ENCODE results near the gene PMM1.

PMM1 gene

DNA sequence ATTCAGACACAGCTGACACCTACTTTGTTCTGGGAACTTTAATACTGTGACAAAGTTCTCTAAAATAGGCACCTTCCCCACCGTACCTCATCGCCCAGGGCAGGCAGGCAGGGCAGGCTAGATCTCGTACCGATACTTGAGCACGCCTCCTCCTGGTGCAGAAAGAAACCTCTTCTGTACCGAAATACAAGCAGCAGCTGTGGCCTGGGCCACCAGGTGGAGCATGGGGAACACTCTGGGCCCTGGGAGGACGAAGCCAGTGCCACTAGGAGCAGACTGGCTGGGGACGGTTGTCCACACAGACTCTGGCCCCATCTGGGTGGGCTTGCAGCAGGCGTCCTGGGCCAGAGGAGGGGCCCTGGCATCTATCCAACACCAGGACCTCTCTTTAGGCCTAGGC lies 12.8 kb downstream of the PMM1 start:
- Histone ChIP-seq H4K91ac (ENCODE audit: low read length) (no peak overlapping the region), H3K9me3 (ENCODE audit: control insufficient read depth, low read length) (no peaks in the 10 kb centered on the region), H2BK12ac (ENCODE audit: low read length in 2 of 2) (no peak overlapping the region), H3K27ac (ENCODE audit: low read length, poor library complexity, severe bottlenecking) (no peak overlapping the region), H2BK5ac (ENCODE audit: low read depth, low read length, poor library complexity, severe bottlenecking) (no peak overlapping the region), H3K27me3 (ENCODE audit: control insufficient read depth in 1 of 2, insufficient read depth in 1 of 2, low read length in 2 of 2) (no peaks in the 10 kb centered on the region), H3K79me1 (replicated peaks; ENCODE audit: low read length, poor library complexity, severe bottlenecking) (no peaks in the 10 kb centered on the region), H2BK120ac (ENCODE audit: low read depth, low read length) (no peak overlapping the region), H3K4me3 (ENCODE audit: insufficient read depth in 1 of 2, low read depth in 1 of 2, low read length in 2 of 2) (no peak overlapping the region), H3K14ac (ENCODE audit: low read length in 2 of 2) (no peak overlapping the region), H3K4ac (ENCODE audit: low read depth in 1 of 2, low read length in 2 of 2) (no peak overlapping the region), H3K23ac (ENCODE audit: low read length in 2 of 2) (no peak overlapping the region), H3K36me3 (ENCODE audit: control insufficient read depth in 1 of 2, insufficient read depth in 2 of 2, low read depth in 1 of 2, low read length in 2 of 2) (peaks cover 49 to 75% of the 10 kb centered on the region in 2 experiments), H4K8ac (ENCODE audit: low read length) (peak overlapping the region; percentile 9), H3K4me1 (ENCODE audit: control insufficient read depth, insufficient read depth, low read depth, low read length) (peaks cover 17% of the 10 kb centered on the region), H3K4me2 (ENCODE audit: low read length, poor library complexity, severe bottlenecking) (no peak overlapping the region), H2AK5ac (ENCODE audit: low read length, severe bottlenecking) (no peak overlapping the region), H2BK15ac (ENCODE audit: low read depth, poor library complexity, severe bottlenecking) (no peak overlapping the region), H3K9ac (ENCODE audit: low read length) (no peak overlapping the region), H3K18ac (ENCODE audit: low read depth in 1 of 2, low read length in 2 of 2) (no peak overlapping the region), H2AFZ (ENCODE audit: low read depth, low read length) (no peak overlapping the region)
- DNase-seq: peak; percentile 67
- 57% methylated on average over 9 of the region's 9 CpGs for WGBS

DNA sequence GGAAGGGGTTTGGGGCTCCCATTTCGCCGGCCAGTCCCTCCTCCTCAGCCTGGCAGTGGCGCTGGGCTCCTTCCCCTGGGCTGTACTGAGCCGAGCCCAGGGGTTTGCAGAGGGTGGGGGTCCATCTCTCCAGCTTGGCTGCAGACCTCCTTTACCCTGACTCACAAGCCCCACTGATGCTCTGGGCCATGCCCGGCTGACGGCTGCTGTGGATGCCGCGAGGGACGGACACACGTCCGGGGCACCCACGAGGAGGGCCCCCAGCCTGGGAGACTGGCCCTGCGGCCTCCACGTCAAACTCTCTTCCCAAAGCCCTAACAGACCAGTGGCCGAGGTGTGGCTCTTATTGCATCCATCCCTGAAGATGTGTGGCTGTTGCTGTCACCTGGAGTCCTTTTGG lies 14.1 kb downstream of the PMM1 start:
- Histone ChIP-seq H3K23ac (ENCODE audit: low read length in 2 of 2) (no peak overlapping the region), H3K4me1 (ENCODE audit: control insufficient read depth, insufficient read depth, low read depth, low read length) (peaks cover 17% of the 10 kb centered on the region), H3K4ac (ENCODE audit: low read depth in 1 of 2, low read length in 2 of 2) (no peak overlapping the region), H4K91ac (ENCODE audit: low read length) (no peak overlapping the region), H3K79me1 (replicated peaks; ENCODE audit: low read length, poor library complexity, severe bottlenecking) (no peaks in the 10 kb centered on the region), H2BK120ac (ENCODE audit: low read depth, low read length) (no peak overlapping the region), H2AFZ (ENCODE audit: low read depth, low read length) (no peak overlapping the region), H2BK15ac (ENCODE audit: low read depth, poor library complexity, severe bottlenecking) (no peak overlapping the region), H3K27ac (ENCODE audit: low read length, poor library complexity, severe bottlenecking) (no peak overlapping the region), H4K8ac (ENCODE audit: low read length) (no peak overlapping the region), H3K27me3 (ENCODE audit: control insufficient read depth in 1 of 2, insufficient read depth in 1 of 2, low read length in 2 of 2) (no peaks in the 10 kb centered on the region), H2BK12ac (ENCODE audit: low read length in 2 of 2) (no peak overlapping the region), H3K4me3 (ENCODE audit: insufficient read depth in 1 of 2, low read depth in 1 of 2, low read length in 2 of 2) (no peak overlapping the region), H3K36me3 (ENCODE audit: control insufficient read depth in 1 of 2, insufficient read depth in 2 of 2, low read depth in 1 of 2, low read length in 2 of 2) (peaks cover 45 to 73% of the 10 kb centered on the region in 2 experiments), H3K14ac (ENCODE audit: low read length in 2 of 2) (no peak overlapping the region), H3K9me3 (ENCODE audit: control insufficient read depth, low read length) (no peaks in the 10 kb centered on the region), H2AK5ac (ENCODE audit: low read length, severe bottlenecking) (no peak overlapping the region), H2BK5ac (ENCODE audit: low read depth, low read length, poor library complexity, severe bottlenecking) (no peak overlapping the region), H3K9ac (ENCODE audit: low read length) (peak overlapping the region; percentile 62), H3K4me2 (ENCODE audit: low read length, poor library complexity, severe bottlenecking) (no peak overlapping the region), H3K18ac (ENCODE audit: low read depth in 1 of 2, low read length in 2 of 2) (no peak overlapping the region)
- DNase-seq: no peak
- WGBS: 94% methylated on average over 15 of the region's 15 CpGs

DNA sequence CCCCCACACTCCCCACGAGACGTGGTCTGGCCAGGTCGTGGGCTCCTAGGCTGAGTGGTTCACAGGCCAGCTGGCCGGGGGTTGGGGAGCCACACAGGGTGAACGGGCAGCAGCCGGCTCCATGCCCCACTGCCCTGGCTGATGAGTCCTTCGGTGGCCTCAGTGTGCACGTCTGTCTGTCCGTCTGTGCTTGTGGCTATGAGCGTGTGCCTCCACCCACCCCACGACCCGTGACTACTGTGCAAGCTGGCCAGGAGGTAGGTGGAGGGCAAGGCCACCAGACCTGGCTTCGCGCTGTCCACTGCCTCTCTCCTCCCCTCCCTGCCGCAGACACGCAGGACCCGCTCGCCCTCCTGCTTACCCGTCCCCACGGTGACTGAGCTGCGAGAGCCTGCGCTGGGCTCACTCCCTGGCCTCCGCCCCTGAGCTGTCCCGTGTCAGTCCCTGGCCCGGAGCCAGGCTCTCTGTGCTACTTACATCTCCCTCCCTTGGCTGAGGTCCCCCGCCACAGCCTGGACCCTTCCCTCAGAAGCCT lies 14.7 kb downstream of the PMM1 start:
- Histone ChIP-seq H3K23ac (ENCODE audit: low read length in 2 of 2) (no peak overlapping the region), H3K14ac (ENCODE audit: low read length in 2 of 2) (no peak overlapping the region), H2BK12ac (ENCODE audit: low read length in 2 of 2) (no peak overlapping the region), H3K27me3 (ENCODE audit: control insufficient read depth in 1 of 2, insufficient read depth in 1 of 2, low read length in 2 of 2) (no peaks in the 10 kb centered on the region), H3K4me1 (ENCODE audit: control insufficient read depth, insufficient read depth, low read depth, low read length) (peaks cover 16% of the 10 kb centered on the region), H3K79me1 (replicated peaks; ENCODE audit: low read length, poor library complexity, severe bottlenecking) (no peaks in the 10 kb centered on the region), H3K36me3 (ENCODE audit: control insufficient read depth in 1 of 2, insufficient read depth in 2 of 2, low read depth in 1 of 2, low read length in 2 of 2) (peaks cover 40 to 67% of the 10 kb centered on the region in 2 experiments), H2AFZ (ENCODE audit: low read depth, low read length) (no peak overlapping the region), H3K18ac (ENCODE audit: low read depth in 1 of 2, low read length in 2 of 2) (no peak overlapping the region), H2AK5ac (ENCODE audit: low read length, severe bottlenecking) (no peak overlapping the region), H2BK5ac (ENCODE audit: low read depth, low read length, poor library complexity, severe bottlenecking) (no peak overlapping the region), H3K9me3 (ENCODE audit: control insufficient read depth, low read length) (no peaks in the 10 kb centered on the region), H3K4ac (ENCODE audit: low read depth in 1 of 2, low read length in 2 of 2) (no peak overlapping the region), H3K9ac (ENCODE audit: low read length) (peak overlapping the region; percentile 62), H3K27ac (ENCODE audit: low read length, poor library complexity, severe bottlenecking) (no peak overlapping the region), H2BK15ac (ENCODE audit: low read depth, poor library complexity, severe bottlenecking) (no peak overlapping the region), H3K4me2 (ENCODE audit: low read length, poor library complexity, severe bottlenecking) (no peak overlapping the region), H4K8ac (ENCODE audit: low read length) (no peak overlapping the region), H4K91ac (ENCODE audit: low read length) (no peak overlapping the region), H2BK120ac (ENCODE audit: low read depth, low read length) (no peak overlapping the region), H3K4me3 (ENCODE audit: insufficient read depth in 1 of 2, low read depth in 1 of 2, low read length in 2 of 2) (no peak overlapping the region)
- DNase-seq: no peak
- WGBS: 94% methylated on average over 26 of the region's 26 CpGs

DNA sequence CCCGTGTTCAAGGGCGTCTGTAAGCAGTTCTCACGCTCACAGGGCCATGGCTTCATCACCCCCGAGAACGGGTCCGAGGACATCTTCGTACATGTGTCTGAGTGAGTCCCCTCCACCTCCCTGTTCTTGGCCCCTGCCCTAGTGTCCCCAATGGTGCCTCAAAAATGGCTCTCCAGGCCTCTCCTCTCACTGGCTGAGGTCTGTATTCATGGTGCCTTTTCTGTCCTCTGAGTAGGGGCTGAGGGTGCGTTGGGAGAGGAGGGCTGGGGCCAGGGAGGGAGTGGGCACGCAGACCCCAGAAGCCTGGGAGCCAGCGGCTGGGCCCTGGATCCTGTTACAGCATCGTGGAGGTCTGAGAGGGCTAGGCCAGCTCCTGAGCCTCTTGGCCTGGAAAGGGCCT lies 16.0 kb downstream of the PMM1 start:
- H3K9ac ChIP-seq (ENCODE audit: low read length): no peak overlapping the region
- H3K18ac ChIP-seq (ENCODE audit: low read depth in 1 of 2, low read length in 2 of 2): no peak overlapping the region
- no peaks in the 10 kb centered on the region for H3K9me3 ChIP-seq (ENCODE audit: control insufficient read depth, low read length)
- H2BK120ac ChIP-seq (ENCODE audit: low read depth, low read length): peak overlapping the region; percentile 11
- WGBS: 94% methylated on average over 11 of the region's 11 CpGs
- H2BK5ac ChIP-seq (ENCODE audit: low read depth, low read length, poor library complexity, severe bottlenecking): no peak overlapping the region
- H4K91ac ChIP-seq (ENCODE audit: low read length): no peak overlapping the region
- H3K4ac ChIP-seq (ENCODE audit: low read depth in 1 of 2, low read length in 2 of 2): no peak overlapping the region
- peaks cover 16% of the 10 kb centered on the region for H3K4me1 ChIP-seq (ENCODE audit: control insufficient read depth, insufficient read depth, low read depth, low read length)
- no peak overlapping the region for H3K27ac ChIP-seq (ENCODE audit: low read length, poor library complexity, severe bottlenecking)
- H3K27me3 ChIP-seq (ENCODE audit: control insufficient read depth in 1 of 2, insufficient read depth in 1 of 2, low read length in 2 of 2): no peaks in the 10 kb centered on the region
- H2BK12ac ChIP-seq (ENCODE audit: low read length in 2 of 2): no peak overlapping the region
- H4K8ac ChIP-seq (ENCODE audit: low read length): no peak overlapping the region
- H3K79me1 ChIP-seq (replicated peaks; ENCODE audit: low read length, poor library complexity, severe bottlenecking): no peaks in the 10 kb centered on the region
- H3K4me3 ChIP-seq (ENCODE audit: insufficient read depth in 1 of 2, low read depth in 1 of 2, low read length in 2 of 2): no peak overlapping the region
- H2BK15ac ChIP-seq (ENCODE audit: low read depth, poor library complexity, severe bottlenecking): no peak overlapping the region
- no peak overlapping the region for H3K23ac ChIP-seq (ENCODE audit: low read length in 2 of 2)
- H3K36me3 ChIP-seq (ENCODE audit: control insufficient read depth in 1 of 2, insufficient read depth in 2 of 2, low read depth in 1 of 2, low read length in 2 of 2): peaks cover 27 to 54% of the 10 kb centered on the region in 2 experiments
- no peak overlapping the region for H3K4me2 ChIP-seq (ENCODE audit: low read length, poor library complexity, severe bottlenecking)
- no peak overlapping the region for H2AK5ac ChIP-seq (ENCODE audit: low read length, severe bottlenecking)
- H3K14ac ChIP-seq (ENCODE audit: low read length in 2 of 2): no peak overlapping the region
- no peak overlapping the region for H2AFZ ChIP-seq (ENCODE audit: low read depth, low read length)
- DNase-seq: no peak
